HG03159 (cell line): ENCODE measurements around the gene SLC9A5.

Experiments
- ATAC-seq: cut with Tn5 transposase; IDR thresholded peaks from one replicate; pipeline ENCODE4 v1.9.1; 2021; ENCODE audit warnings: mild to moderate bottlenecking, moderate library complexity; ENCODE audit not compliant: unreplicated experiment

The SLC9A5 gene

DNA sequence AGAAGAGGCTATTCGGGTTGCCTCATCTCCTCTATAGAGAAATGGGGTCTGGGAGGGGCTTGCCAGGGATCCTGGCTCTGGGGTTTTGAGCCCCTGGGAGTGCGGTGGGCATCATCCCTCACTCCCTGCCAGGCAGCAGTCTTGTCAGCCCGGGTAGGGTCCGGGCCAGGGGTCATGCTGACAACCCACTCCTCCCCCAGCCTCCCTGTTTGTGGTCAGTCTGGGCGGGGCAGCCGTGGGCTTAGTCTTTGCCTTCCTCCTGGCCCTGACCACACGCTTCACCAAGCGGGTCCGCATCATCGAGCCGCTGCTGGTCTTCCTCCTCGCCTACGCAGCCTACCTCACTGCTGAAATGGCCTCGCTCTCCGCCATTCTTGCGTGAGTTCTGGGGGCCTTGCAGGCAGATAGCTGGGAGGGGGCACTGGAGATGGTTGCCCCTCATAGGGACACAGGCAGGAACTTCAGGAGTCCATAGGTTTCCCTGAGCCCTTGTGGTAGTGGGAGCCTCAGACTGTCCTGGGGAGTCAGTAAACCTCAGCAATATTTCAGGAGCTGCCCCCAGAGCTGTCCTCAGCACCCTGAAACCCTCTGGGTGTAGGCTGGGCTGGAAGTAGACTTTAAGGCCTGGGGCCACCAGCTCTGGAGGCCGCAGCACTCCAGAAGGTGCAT, 6.9 kb downstream of the SLC9A5 start:
- no peak for ATAC-seq

GRCh38 chr16:67256701-67257230, 8.0 kb downstream of the SLC9A5 start:
- ATAC-seq = no peak

GRCh38 chr16:67257486-67258160, 8.8 kb downstream of the SLC9A5 start:
- no peak for ATAC-seq

GRCh38 chr16:67258161-67258835, 9.5 kb downstream of the SLC9A5 start:
- no peak for ATAC-seq

DNA sequence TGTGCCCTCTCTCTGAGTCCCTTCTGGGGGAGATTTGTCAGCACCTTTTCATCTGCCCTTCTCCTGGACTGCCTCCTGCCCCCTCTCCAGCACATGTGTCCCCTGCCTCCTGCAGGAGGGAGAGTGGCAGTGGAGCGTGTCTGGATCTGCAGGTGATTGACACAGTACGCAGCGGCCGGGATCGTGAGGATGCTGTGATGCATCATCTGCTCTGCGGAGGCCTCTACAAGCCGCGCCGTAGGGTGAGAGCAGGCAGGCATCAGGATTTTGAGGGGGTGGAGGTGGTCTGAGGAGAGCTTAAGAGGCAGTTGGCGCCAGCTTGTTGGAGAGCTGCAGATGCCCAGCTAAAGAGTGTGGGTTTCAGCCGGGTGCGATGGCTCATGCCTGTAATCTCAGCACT, 10.9 kb downstream of the SLC9A5 start:
- ATAC-seq = no peak

- no peak for ATAC-seq
These were observed 11.8 kb downstream of the SLC9A5 start for GRCh38 chr16:67260426-67261063.

GRCh38 chr16:67263201-67263600, 14.4 kb downstream of the SLC9A5 start:
- ATAC-seq = no peak

DNA sequence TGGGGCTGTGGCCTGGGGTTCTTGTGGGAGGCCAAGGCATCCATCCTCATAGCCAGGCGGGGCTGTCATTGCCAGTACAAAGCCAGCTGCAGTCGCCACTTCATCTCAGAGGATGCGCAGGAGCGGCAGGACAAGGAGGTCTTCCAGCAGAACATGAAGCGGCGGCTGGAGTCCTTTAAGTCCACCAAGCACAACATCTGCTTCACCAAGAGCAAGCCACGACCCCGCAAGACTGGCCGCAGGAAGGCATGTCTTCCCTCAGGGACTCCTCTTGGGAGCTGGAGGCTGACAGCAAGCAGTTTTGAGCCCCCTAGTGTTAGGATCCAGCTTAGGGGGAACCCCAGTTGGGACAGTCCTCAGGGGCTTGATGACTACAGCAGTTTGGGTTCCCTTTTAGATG, 15.5 kb downstream of the SLC9A5 start:
- ATAC-seq = no peak

DNA sequence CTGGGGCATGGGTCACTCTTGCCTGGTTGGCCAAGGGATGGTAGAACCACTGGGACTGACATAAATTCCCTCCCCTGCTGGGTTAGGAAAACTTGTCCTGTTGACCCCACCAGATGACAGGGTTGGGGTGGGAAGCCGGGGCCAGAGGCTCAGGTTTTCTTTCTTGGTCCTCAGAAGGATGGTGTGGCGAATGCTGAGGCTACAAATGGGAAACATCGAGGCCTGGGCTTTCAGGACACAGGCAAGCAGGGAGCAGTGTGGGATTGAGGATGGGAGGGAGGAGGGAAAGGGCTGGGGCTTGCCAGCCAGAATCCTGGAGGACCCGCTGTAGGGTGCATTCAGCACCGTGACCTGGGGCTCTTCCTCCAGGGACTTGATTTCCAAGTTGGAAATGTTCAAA, 16.1 kb downstream of the SLC9A5 start:
- ATAC-seq = no peak

DNA sequence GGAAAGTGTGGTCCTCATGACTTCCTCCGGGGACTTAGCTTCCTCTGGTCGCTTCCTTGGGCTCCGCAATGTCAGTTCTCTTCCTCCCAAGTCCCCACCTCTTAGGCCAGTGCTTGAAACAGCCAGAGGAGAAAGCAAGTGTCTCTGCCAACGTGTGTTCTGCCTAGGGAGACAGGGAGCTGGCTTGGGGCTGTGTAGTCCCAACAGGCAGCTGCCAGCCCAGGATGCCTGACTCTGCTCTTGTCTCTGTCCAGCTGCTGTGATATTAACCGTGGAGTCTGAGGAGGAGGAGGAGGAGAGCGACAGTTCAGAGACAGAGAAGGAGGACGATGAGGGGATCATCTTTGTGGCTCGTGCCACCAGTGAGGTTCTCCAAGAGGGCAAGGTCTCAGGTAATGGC, 17.1 kb downstream of the SLC9A5 start:
- no peak for ATAC-seq

DNA sequence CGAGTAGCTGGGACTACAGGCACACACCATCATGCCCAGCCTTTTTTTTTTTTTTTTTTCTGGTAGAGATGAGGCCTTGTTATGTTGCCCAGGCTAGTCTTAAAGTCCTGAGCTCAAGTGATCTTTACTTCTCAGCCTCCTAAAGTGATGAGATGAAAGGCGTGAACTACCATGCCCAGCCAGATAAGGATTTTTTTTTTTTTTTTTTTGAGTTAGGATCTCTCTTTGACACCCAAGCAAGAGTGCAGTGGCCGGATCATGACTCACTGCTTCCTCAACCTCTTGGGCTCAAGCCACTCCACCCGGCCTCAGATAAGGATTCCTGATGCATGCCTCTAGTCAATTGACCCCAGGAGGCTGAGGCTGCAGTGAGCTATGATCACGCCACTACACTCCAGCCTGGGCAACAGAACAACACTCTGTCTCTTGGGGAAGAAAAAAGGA, 19.4 kb downstream of the SLC9A5 start:
- no peak for ATAC-seq

GRCh38 chr16:67269766-67270165, 21.0 kb downstream of the SLC9A5 start:
- no peak for ATAC-seq

DNA sequence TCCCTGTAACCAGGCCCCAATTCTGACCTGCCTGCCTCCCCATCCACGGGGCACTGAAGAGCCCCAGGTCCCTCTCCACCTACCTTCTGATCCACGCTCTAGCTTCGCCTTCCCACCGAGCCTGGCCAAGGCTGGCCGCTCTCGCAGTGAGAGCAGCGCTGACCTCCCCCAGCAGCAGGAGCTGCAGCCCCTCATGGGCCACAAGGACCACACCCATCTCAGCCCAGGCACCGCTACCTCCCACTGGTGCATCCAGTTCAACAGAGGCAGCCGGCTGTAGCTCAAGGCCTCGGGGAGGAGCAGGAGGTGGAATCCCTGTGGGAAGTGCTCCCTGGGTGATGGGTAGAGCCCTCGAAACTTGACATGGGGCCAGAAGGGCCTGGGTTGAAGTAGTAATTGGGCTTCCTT, 22.2 kb downstream of the SLC9A5 start:
- ATAC-seq = no peak

DNA sequence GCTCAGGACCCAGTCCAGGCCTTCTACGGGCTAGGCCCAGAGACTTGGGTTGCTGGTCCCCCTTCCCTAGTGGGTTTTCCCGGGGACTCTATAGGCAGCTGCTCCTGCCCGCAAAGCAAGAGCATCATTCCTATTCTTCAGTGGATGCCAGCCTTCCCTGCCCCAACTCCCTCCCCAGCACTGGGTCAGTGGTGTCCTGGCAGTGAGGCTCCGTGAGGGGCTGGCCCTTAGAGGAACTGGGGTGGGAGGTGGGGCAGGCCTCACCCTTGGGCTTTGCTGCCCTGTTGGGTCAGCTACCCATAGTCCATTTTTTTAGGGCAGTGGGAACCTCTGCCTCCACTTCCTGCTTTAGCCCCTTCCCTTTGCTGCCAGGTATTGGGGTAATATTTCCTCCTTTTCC, 22.7 kb downstream of the SLC9A5 start:
- ATAC-seq = no peak

DNA sequence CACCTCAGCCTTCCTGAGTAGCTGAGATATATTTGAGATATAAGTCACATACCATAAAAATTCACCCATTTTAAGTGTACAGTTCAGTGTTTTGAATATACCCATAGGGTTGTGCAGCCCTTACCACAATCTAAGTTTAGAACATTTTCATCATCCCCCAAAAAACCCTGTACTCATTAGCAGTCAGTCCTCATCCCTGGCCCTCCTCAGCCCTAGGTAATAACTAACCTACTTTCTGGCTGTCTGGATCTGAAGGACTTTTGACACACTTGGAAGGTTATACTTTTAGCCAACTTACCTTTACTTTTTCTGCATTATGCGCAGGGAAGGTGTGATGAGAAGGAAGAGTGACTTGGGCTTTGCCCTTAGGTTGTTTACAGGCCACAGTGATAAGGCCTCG, 26.5 kb downstream of the SLC9A5 start:
- no peak for ATAC-seq

DNA sequence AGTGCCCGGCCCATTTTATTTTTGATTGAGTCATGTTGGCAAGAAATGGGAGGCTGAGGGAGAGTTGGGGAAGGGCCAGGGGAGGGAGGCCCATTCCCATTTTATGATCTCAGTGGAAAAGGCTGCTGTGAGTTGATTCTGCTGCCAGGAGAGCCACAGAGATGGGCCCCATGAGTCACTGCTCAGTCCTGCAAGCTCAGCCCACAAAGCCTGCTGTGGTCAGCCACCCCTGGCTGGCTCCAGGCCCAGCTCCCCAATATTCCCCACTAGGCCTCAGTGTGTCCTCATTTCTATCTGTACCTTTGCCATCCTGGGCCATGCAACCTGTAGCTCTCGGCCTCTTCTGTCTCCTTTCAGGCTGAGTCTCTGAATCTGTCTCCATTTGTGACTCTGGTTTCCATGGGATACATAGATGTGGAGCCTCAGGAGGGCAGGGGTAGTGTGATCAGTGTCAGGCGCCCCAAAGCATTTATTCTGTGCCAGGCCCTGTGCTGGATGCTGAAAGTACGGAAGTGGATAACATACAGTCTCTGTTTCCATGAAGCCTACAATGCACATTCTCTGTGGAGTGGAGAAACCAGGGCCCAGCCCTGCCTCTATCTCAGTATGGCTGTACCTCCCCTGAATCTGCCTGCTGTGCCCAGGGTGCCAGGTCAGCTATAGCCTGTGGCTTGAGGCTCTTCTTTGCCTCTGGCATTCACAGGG, 28.7 kb downstream of the SLC9A5 start:
- no peak for ATAC-seq

DNA sequence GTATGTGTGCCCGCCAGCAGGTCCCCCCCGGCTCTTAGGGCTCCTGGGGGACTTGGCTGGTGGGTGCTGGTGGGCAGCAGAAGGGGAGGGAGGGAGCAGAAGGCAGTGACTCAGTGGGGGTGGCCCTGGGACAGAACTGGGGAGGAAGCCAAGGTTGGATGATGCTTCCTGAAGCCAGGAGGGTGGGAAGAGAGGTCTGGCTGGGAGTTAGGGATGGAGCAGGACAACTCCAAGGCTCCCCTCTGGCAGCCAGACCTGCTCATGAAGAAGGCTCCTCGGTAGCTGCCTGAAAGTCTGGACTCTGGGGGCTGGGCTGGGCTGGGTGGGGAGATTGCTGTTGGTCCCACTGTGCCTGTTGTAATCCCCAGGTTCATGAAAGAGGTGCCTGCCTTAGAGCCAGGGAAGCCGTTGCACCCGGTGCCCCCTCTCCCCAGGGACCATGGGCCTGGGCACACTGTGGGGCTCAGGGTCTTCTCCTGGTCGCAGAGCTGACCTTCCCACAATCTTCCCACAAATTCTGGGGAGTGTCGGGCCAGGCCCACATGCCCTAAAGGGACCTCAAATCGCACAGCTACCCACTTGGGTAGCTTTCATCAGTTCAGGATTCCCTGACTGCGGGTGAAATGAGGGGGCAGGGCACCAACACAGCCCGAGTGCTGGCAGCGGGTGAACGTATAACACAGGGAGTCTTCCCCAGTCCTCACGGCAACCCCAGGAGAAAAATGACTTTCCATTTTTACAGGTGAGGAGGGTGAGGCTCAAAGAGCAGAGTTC, 29.4 kb downstream of the SLC9A5 start:
- ATAC-seq = no peak

DNA sequence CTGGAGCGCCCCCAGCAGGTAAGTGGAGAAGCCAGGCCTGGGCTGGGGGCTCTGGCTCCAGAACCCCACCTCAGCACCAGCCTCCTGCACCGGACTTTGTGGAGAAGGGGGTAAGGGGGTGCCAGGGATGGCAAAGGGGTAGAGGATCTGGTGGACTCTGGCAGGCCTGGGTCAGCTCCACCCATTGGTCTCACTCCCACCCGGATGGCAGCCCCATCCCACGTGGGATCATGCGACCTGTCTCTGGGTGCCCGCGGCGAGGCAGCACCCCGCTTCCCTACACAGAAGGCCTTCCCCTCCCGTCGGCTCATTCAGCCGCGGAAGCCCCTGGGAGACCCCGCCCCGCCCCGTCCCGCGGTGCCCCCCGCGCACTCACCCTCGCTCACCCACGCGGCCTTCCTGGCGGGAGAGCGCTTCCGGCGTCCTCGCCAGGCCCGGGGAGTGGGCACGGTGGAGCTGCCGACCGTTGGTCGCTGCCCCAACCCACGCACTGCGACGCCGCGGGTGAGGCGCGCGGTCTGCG, 30.1 kb downstream of the SLC9A5 start:
- peak; percentile 36 for ATAC-seq

GRCh38 chr16:67279296-67280089, 30.7 kb downstream of the SLC9A5 start, which contains the start of gene PLEKHG4:
TSS of gene PLEKHG4 (plus strand) at chr16:67279532. CDS start at chr16:67280045, 513 bp downstream.
- peak; percentile 71 for ATAC-seq
